Type B pancreatic cell (in vitro differentiated cells): ENCODE measurements around the gene DNAJC5. TPM values are rescaled to one million over a fixed set of nuclear protein-coding genes. Genes with fewer than 3 reads are reported as not detected.

Experiments
- DNase-seq: peaks from one replicate; pipeline ENCODE4 v3.0.0; 2021; ENCODE audit warnings: mixed read lengths; ENCODE audit not compliant: unreplicated experiment; ENCODE audit errors: extremely low spot score
- H3K27ac Mint-ChIP-seq: 2 replicates; pipeline ENCODE4 v1.8.0; 2021; ENCODE audit warnings: mild to moderate bottlenecking, mixed read lengths
- H3K27me3 Mint-ChIP-seq: 2 replicates; pipeline ENCODE4 v1.8.0; 2021; ENCODE audit warnings: mixed read lengths
- H3K36me3 Mint-ChIP-seq: 2 replicates; pipeline ENCODE4 v1.8.0; 2021; ENCODE audit warnings: mixed read lengths
- H3K4me1 Mint-ChIP-seq: one replicate; pipeline ENCODE4 v1.8.0; 2021; ENCODE audit warnings: mixed read lengths; ENCODE audit not compliant: unreplicated experiment
- H3K4me3 Mint-ChIP-seq: 2 replicates; pipeline ENCODE4 v1.8.0; 2021; ENCODE audit warnings: mild to moderate bottlenecking, mixed read lengths
- H3K9me3 Mint-ChIP-seq: 2 replicates; pipeline ENCODE4 v1.8.0; 2021; ENCODE audit warnings: mixed read lengths
- CTCF ChIP-seq: fragments of 200-600 bp; sonication (generic); conservative IDR thresholded peaks from 2 replicates; pipeline ENCODE4 v1.5.0; 2021; ENCODE audit warnings: antibody characterized with exemption, mild to moderate bottlenecking
- total RNA-seq: library from RNA; stranded (reverse); gene quantifications from 2 replicates; pipeline ENCODE4 v1.2.1, GENCODE V29; 2021; ENCODE audit warnings: low replicate concordance

The DNAJC5 gene
- total RNA-seq, 1 donor from 2014 or later = 44.1 TPM

DNA sequence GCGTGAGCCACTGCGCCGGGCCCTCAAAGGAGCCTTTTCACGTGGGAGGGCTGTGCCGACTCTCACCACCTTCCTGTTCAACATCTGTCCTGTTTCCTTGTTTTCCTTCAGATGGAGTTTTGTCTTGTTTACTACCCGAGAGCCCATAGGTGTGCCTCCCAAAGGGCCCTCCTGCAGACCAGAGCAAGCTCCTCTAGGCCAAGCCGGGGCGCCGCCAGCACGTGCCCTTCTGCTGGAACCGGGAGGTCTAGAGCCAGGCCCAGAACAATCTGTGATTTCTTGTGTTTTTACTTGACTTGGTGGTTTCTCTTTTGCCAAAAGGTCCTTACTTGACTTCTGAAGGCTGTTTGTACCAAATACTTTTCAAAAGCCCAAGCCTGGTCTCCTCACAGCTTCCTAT, 8.0 kb upstream of the DNAJC5 start:
- TF ChIP-seq CTCF = no peak

GRCh38 chr20:63889241-63890200, 5.4 kb upstream of the DNAJC5 start:
- Mint-ChIP-seq H3K9me3 (no peaks in the 10 kb centered on the region), H3K36me3 (peaks cover 13% of the 10 kb centered on the region), H3K27me3 (no peaks in the 10 kb centered on the region), H3K27ac (peak overlapping the region; percentile 43), H3K4me1 (peaks cover 5% of the 10 kb centered on the region), H3K4me3 (no peak overlapping the region)
- no peak for TF ChIP-seq CTCF
- DNase-seq = no peak

More for the DNA sequence above, 8.0 kb upstream of the DNAJC5 start:
- H3K27ac Mint-ChIP-seq = no peak overlapping the region
- DNase-seq = no peak
- H3K4me3 Mint-ChIP-seq = no peak overlapping the region
- H3K4me1 Mint-ChIP-seq = no peaks in the 10 kb centered on the region
- no peaks in the 10 kb centered on the region for H3K9me3 Mint-ChIP-seq
- no peaks in the 10 kb centered on the region for H3K27me3 Mint-ChIP-seq
- H3K36me3 Mint-ChIP-seq = peaks cover 10% of the 10 kb centered on the region

DNA sequence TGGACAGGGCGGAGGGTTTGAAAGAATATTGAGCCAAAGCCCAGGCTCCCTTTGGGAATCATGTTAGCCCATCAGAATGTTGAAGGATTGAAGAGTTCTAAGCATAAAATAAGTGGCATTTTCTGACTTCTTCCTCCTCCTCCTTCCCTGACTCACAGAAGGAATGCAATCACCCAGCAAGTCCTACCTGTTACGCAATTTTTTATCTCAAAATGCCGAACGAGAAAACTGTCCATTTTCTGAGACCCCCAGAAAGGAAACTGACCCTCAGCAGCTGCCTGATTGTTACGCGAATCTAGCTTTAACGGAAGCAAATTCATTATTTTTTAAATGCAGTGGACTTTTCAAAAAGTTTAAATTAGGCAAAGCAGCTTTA, 4.7 kb upstream of the DNAJC5 start:
- no peak for TF ChIP-seq CTCF
- Mint-ChIP-seq H3K27me3 (no peaks in the 10 kb centered on the region), H3K27ac (peak overlapping the region; percentile 43), H3K4me3 (no peak overlapping the region), H3K36me3 (peaks cover 13% of the 10 kb centered on the region), H3K9me3 (no peaks in the 10 kb centered on the region), H3K4me1 (peaks cover 5% of the 10 kb centered on the region)
- no peak for DNase-seq

DNA sequence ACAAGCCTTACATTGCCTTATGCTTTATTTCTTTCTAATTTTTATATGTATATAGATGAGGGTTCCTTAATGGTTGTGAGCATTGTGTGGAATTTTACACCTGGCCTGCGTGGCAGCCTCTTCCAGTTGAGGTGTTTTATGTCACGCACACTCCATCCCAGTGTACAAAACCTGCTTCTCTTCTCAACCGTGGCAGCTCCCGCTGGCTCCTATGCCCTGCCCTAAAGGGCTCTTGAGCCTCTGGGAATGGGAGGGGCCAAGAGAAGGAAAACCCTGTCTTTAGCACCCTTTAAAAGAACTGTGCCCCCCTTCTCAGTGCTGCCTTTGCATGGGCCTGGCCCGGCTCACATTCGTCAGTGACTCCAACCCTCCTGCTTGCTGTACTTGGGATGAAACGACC, 4.3 kb upstream of the DNAJC5 start:
- H3K27ac Mint-ChIP-seq = no peak overlapping the region
- H3K36me3 Mint-ChIP-seq = peaks cover 13% of the 10 kb centered on the region
- H3K27me3 Mint-ChIP-seq = no peaks in the 10 kb centered on the region
- H3K9me3 Mint-ChIP-seq = no peaks in the 10 kb centered on the region
- no peak for DNase-seq
- no peak overlapping the region for H3K4me3 Mint-ChIP-seq
- TF ChIP-seq CTCF = no peak
- H3K4me1 Mint-ChIP-seq = peaks cover 5% of the 10 kb centered on the region

GRCh38 chr20:63891061-63892002, 3.6 kb upstream of the DNAJC5 start:
- Mint-ChIP-seq H3K36me3 (peaks cover 13% of the 10 kb centered on the region), H3K9me3 (no peaks in the 10 kb centered on the region), H3K27me3 (no peaks in the 10 kb centered on the region), H3K27ac (no peak overlapping the region), H3K4me1 (peaks cover 12% of the 10 kb centered on the region), H3K4me3 (no peak overlapping the region)
- TF ChIP-seq CTCF = no peak
- no peak for DNase-seq
